GM21786 (cell line): Measurements from ENCODE around the gene PDIA4.
A peak's percentile ranks its signal among the peaks of the same experiment; 100 is the strongest.
"Not testable (repeated sequence)": the region's sequence is repeated elsewhere in the genome, so short reads cannot be mapped to it uniquely, and the experiment has no call there.

Experiments
- ATAC-seq: cut with Tn5 transposase; IDR thresholded peaks from one replicate; pipeline ENCODE4 v1.9.1; 2021; ENCODE audit not compliant: unreplicated experiment

Gene PDIA4

DNA sequence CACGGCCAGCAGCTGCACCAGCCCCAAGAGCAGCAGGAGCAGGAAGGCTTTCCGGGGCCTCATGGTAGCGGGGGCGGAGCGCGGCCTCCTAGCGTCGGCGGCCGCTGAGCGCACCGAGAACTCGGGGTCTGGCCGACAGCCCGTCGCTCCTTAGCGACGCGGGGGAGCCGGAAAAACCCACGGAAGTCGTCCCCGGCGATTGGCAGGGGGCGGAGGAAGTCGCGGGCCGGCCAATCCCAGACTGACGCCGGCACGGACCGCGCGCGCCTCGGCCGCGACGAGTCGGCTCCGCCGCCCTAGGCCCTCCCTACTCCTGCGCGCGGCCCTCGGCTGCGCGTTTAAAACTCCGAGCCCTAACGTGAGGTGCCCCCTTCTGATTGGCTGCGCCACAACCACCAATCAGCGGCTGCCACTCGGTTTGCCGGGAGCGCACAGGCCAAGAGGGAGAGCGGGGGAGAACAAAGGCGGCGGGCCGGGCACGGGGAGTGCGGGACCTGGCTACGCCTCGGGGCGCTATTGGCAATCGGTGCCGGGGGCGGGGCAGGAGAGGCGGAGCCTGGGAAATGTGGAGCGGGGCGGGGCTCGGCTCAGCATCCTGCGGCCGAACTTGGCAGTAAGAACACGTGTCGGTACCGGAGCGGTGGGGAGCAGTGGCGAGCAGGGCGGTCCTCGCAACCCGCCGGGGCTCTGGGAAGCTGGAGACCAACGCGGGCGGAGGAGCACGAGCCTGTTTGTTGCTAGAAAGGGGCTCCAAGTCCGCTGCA is at the start of gene PDIA4:
Gene PDIA4 (minus strand): TSS at position 160 of the 764 bp plus-strand sequence. CDS start 97 bp downstream, at position 63.
- ATAC-seq, result peak; percentile 88

DNA sequence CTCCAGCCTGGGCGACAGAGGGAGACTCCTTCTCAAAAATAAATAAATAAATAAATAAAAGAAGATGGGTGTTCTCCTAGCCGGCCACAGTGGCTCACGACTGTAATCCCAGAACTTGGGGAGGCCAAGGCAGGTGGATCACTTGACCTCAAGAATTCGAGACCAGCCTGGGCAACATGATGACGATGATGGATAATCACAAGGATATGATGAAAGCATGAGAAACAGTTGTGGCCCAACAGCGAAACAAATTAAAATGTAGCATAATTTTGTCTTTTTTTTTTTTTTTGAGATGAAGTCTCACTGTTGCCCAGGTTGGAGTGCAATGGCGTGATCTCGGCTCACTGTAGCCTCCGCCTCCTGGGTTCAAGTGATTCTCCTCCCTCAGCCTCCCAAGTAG is 49.3 kb upstream of the PDIA4 start:
- ATAC-seq, result no peak

DNA sequence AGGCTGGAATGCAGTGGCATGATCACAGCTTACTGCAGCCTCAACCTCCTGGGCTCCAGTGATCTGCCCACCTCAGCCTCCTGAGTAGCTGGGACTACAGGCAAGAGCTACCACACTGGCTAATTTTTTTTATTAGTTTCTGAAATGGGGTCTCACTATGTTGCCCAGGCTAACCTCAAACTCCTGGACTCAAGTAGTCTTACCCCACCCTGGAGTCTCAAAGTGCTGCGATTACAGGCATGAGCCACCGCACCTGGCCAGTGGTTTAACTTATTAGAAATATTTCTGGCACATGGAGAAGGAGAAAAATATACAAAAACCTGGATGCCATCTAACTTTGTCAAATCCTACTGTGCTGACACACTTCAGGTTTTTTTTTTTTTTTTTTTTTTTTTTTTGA is 47.0 kb upstream of the PDIA4 start:
- no peak for ATAC-seq

DNA sequence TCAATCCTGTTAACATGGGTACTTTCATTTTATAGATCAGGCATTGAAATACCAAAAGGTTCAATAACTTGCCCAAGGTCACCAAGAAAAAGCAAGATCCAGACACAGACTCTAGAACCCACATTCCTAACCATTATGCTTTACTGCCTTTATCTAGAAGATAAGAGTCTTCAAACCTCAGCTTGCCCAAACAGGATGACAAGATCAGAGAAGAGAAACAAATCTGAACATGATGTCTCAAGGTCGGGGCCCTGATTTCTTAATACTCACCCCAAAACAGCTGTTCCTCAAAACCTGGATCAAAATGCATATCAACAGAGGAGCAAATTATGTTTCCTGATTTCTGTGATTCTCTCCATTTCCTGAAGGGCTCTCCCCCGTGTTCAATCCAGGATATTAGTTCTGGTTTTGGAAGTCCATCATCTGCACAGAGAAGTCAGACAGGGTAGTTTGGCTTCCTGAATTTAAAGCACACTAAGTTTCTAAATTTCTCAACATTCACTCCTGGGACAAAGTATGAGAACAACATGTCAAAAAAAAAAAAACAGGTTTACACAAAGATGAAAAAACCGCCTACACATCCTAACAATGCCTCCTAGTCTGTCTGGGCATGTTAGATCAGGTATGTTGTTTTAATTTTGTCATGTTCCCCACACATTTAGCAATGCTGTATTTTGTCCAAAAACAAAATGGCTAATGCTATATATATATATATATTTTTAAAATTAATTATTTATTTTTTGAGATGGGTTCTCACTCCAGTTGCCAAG is 46.0 kb upstream of the PDIA4 start:
- ATAC-seq, result no peak

GRCh38 chr7:149072438-149072775 is 44.1 kb upstream of the PDIA4 start:
- no peak for ATAC-seq

- no peak for ATAC-seq
Observed at GRCh38 chr7:149071641-149072437, 43.5 kb upstream of the PDIA4 start.

GRCh38 chr7:149071182-149071635 is 42.9 kb upstream of the PDIA4 start:
- ATAC-seq, result no peak

- no peak for ATAC-seq
Observed at GRCh38 chr7:149070372-149071125, 42.2 kb upstream of the PDIA4 start.

DNA sequence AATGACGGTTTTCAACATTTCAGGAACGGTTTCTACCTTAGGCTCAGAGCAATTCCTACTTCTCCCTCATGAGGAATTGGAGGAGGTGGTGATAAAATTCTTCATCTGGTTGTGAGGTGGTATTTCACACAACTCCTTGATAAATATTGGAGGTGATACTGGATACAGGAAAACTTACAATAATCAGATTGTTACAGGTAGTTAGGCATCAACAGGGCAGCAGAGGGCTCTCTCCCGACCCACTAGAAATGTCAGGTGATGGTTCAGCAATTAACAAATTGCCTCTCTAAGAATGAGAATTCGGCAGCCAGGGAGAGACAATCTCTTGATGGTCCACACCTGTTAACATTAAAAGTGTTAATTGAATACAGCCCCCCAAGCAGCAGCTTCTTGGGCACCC is 39.6 kb upstream of the PDIA4 start:
- no peak for ATAC-seq

GRCh38 chr7:149063476-149063875 is 35.2 kb upstream of the PDIA4 start:
- ATAC-seq, result no peak

- not testable (repeated sequence) for ATAC-seq
Observed at GRCh38 chr7:149062217-149062899, 34.1 kb upstream of the PDIA4 start.

DNA sequence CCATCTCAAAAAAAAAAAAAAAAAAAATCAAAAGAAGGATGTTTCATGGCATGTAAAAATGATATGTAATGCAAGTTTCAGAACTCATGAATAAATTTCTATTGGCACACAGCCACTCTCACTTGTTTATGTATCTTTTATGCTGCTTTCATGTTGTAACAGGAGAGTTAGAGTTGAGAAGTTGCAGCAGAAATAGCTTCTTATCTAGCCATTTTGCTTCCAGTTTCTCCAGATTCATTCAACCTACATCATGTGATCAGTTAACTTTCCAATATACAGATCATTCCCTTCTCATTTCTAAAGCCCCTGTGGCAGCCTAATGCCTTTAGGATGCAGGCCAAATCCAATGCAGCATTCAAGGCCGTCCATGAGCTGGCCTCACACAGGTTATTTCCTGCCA is 31.9 kb upstream of the PDIA4 start:
- no peak for ATAC-seq

DNA sequence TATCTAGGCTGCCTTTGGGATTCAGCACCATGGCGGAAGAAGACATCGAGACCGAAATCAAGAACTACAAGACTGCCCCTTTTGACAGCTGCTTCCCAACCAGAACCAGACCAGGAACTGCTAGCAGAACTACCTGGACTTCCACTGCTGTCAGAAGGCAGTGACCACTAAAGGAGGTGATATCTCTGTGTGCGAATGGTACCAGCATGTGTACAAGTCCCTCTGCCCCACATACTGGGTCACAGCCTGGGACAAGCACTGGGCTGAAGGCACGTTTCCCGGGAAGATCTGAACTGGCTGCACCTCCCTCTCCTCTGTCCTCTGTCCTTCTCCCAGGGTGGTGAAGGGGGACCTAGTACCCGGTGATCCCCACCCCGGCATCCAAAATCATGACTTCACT is 25.6 kb upstream of the PDIA4 start:
- ATAC-seq, result no peak

GRCh38 chr7:149053384-149053783 is 25.1 kb upstream of the PDIA4 start:
- ATAC-seq, result no peak

DNA sequence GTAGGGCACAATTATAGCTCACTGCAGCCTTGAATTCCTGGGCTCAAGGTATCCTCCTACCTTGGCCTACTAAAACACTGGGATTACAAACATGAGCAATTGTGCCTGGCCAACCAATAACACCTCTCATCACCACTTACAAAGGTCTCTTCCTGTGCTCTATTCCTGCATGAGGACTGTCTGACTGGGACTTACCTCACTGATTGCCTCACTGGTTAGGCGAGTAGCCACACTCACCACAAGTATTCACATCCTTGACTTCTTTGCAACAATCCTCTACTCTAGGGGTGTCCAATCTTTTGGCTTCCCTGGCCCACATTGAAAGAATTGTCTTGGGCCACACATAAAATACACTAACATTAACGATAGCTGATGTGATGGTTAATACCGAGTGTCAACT is 22.6 kb upstream of the PDIA4 start:
- ATAC-seq, result no peak

- ATAC-seq, result no peak
Observed at GRCh38 chr7:149048805-149049204, 20.5 kb upstream of the PDIA4 start.

- no peak for ATAC-seq
Observed at GRCh38 chr7:149046416-149046815, 18.1 kb upstream of the PDIA4 start.

- ATAC-seq, result no peak
Observed at GRCh38 chr7:149043936-149044335, 15.6 kb upstream of the PDIA4 start.

GRCh38 chr7:149041350-149041749 is 13.0 kb upstream of the PDIA4 start:
- ATAC-seq, result no peak

DNA sequence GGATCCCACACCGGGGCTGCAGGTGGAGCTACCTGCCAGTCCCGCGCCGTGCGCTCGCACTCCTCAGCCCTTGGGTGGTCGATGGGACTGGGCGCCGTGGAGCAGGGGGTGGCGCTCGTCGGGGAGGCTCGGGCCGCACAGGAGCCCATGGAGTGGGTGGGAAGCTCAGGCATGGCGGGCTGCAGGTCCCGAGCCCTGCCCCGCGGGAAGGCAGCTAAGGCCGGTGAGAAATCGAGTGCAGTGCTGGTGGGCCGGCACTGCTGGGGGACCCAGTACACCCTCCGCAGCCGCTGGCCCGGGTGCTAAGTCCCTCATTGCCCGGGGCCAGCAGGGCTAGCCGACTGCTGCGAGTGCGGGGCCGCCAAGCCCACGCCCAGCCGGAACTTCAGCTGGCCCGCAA is 10.3 kb upstream of the PDIA4 start:
- not testable (repeated sequence) for ATAC-seq
